Fibroblast of lung (primary cell): ENCODE data around the gene CYP4V2. TPM values are rescaled to one million over a fixed set of nuclear protein-coding genes. Genes with fewer than 3 reads are reported as not detected.

Experiments
- DNase-seq, 2 donors: peaks; one replicate each; pipeline versions ENCODE4 v3.0.0 to v3.0.0-alpha.2; 2010; ENCODE audit warnings: low read depth in 2 of 2
- H2AFZ ChIP-seq: 2 replicates; pipeline ENCODE4 v1.5.1; 2012; ENCODE audit warnings: low read length, control low read depth, inconsistent platforms
- H3K27ac ChIP-seq: 2 replicates; pipeline ENCODE4 v1.5.1; 2011; ENCODE audit warnings: low read length, control low read depth; ENCODE audit not compliant: insufficient read depth
- H3K27me3 ChIP-seq: 2 replicates; pipeline ENCODE4 v1.5.1; 2011; ENCODE audit warnings: mild to moderate bottlenecking, low read length; ENCODE audit not compliant: control insufficient read depth, insufficient read depth
- H3K36me3 ChIP-seq: 2 replicates; pipeline ENCODE4 v1.5.1; 2011; ENCODE audit warnings: low read length; ENCODE audit not compliant: control insufficient read depth, insufficient read depth
- H3K4me1 ChIP-seq: 2 replicates; pipeline ENCODE4 v1.5.1; 2011; ENCODE audit warnings: low read length; ENCODE audit not compliant: control insufficient read depth, insufficient read depth; ENCODE audit errors: extremely low read depth
- H3K4me2 ChIP-seq: 2 replicates; pipeline ENCODE4 v1.5.1; 2011; ENCODE audit warnings: low read length, control low read depth; ENCODE audit not compliant: insufficient read depth; ENCODE audit errors: extremely low read depth
- H3K4me3 ChIP-seq, 4 experiments: fragments of 200-600 bp in 1 of 4; sonication (generic) in 1 of 4; replicated peaks in 1 of 4; 2 replicates each; pipeline ENCODE4 v1.5.1; 2011 to 2016; ENCODE audit warnings: low read length in 4 of 4, low read depth in 3 of 4, mild to moderate bottlenecking in 3 of 4, control low read depth in 2 of 4, inconsistent platforms in 1 of 4, mixed read lengths in 1 of 4; ENCODE audit not compliant: insufficient read depth in 1 of 4; ENCODE audit errors: control extremely low read depth in 1 of 4
- H3K79me2 ChIP-seq: 2 replicates; pipeline ENCODE4 v1.5.1; 2012; ENCODE audit warnings: mild to moderate bottlenecking, low read length, inconsistent platforms; ENCODE audit not compliant: control insufficient read depth, insufficient read depth
- H3K9ac ChIP-seq: 2 replicates; pipeline ENCODE4 v1.5.1; 2011; ENCODE audit warnings: mild to moderate bottlenecking, low read length, control low read depth; ENCODE audit not compliant: insufficient read depth
- H3K9me3 ChIP-seq: 2 replicates; pipeline ENCODE4 v1.5.1; 2012; ENCODE audit warnings: low read depth, low read length; ENCODE audit not compliant: control insufficient read depth, insufficient read depth
- H4K20me1 ChIP-seq: 2 replicates; pipeline ENCODE4 v1.5.1; 2011; ENCODE audit warnings: low read length; ENCODE audit not compliant: control insufficient read depth, insufficient read depth; ENCODE audit errors: extremely low read depth
- CTCF ChIP-seq, 2 donors: IDR thresholded peaks in 1 of 2; conservative IDR thresholded peaks in 1 of 2; 1 replicate in 1 of 2; 2 replicates in 1 of 2; pipeline ENCODE4 v1.5.1; 2011 to 2012; ENCODE audit warnings: low read length in 2 of 2, control low read depth in 1 of 2, inconsistent platforms in 1 of 2, low read depth in 1 of 2, mild to moderate bottlenecking in 1 of 2
- EZH2 ChIP-seq: IDR thresholded peaks from 2 replicates; pipeline ENCODE4 v1.5.1; 2012; ENCODE audit warnings: low read length, control low read depth, mild to moderate bottlenecking; ENCODE audit errors: missing control alignments
- polyA plus RNA-seq, 2 donors: library from polyadenylated mRNA; depleted of rRNA in 1 of 2; stranded (reverse) in 1 of 2; unstranded in 1 of 2; fragments of >200 nt; gene quantifications; 2 replicates each; pipeline ENCODE4 v1.2.1, GENCODE V29; 2011 to 2012; ENCODE audit warnings: missing spikeins in 1 of 2
- total RNA-seq: library from RNA; depleted of rRNA; stranded (reverse); fragments of >200 nt; gene quantifications from 2 replicates; pipeline ENCODE4 v1.2.1, GENCODE V29; 2014

Gene CYP4V2
- total and polyA plus RNA-seq, 2 donors (not counting 1 experiment from before 2014, with no cell fraction given): 17.2 to 37.8 TPM

GRCh38 chr4:186255122-186255521 is 63.8 kb downstream of the CYP4V2 start:
- no peak overlapping the region for H2AFZ ChIP-seq
- no peaks in the 10 kb centered on the region for H3K4me1 ChIP-seq
- no peaks in the 10 kb centered on the region for H3K27me3 ChIP-seq
- no peak overlapping the region for H3K4me2 ChIP-seq
- no peaks in the 10 kb centered on the region for H3K79me2 ChIP-seq
- no peak overlapping the region for H3K27ac ChIP-seq
- no peak for DNase-seq
- TF ChIP-seq CTCF (conservative IDR thresholded peaks at IDR 0.05 in 1 of 2, IDR thresholded peaks at IDR 0.05 in 1 of 2; ENCODE audit: low read depth in 1 of 2, low read length in 2 of 2) (no peak), EZH2 (no peak)
- H3K9me3 ChIP-seq: no peaks in the 10 kb centered on the region
- no peak overlapping the region for H3K9ac ChIP-seq
- H3K36me3 ChIP-seq: no peaks in the 10 kb centered on the region
- no peak overlapping the region for H3K4me3 ChIP-seq
- H4K20me1 ChIP-seq: no peaks in the 10 kb centered on the region

DNA sequence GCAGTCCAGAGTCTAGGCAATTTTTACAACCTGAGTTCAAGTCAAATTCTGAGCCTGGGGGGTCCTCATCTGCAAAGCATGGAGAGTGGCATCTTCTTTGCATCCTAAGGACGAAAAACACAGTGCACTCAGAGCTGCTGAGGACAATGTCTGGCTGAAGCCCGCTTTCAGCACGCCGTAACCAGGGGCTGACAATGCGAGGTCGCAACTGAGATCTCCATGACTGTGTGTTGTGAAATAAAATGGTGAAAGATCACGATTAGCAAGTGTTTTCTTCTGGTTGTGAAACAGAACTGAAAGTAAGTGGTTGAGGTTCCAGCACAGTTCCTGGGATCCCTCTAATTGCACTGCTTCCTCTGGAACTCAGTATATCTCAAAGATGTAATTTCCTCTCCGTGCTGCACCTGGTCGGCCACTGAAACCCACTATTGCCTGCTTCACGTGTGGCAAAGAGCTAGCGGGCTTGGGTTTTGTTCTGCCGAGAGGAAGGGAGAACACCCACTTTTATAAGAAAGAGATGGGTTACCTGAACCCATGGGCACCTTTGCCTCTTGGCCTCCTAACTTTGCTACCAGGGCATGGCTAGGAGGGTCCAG is 66.9 kb downstream of the CYP4V2 start:
- no peak overlapping the region for H3K27ac ChIP-seq
- H3K36me3 ChIP-seq: no peaks in the 10 kb centered on the region
- H3K9ac ChIP-seq: no peak overlapping the region
- H2AFZ ChIP-seq: no peak overlapping the region
- no peaks in the 10 kb centered on the region for H3K79me2 ChIP-seq
- no peaks in the 10 kb centered on the region for H3K27me3 ChIP-seq
- no peak overlapping the region for H3K4me3 ChIP-seq
- no peaks in the 10 kb centered on the region for H3K9me3 ChIP-seq
- TF ChIP-seq EZH2: no peak
- TF ChIP-seq CTCF (conservative IDR thresholded peaks at IDR 0.05 in 1 of 2, IDR thresholded peaks at IDR 0.05 in 1 of 2; ENCODE audit: low read depth in 1 of 2, low read length in 2 of 2): no peak
- DNase-seq: no peak
- H3K4me2 ChIP-seq: no peak overlapping the region
- H4K20me1 ChIP-seq: no peaks in the 10 kb centered on the region
- no peaks in the 10 kb centered on the region for H3K4me1 ChIP-seq

DNA sequence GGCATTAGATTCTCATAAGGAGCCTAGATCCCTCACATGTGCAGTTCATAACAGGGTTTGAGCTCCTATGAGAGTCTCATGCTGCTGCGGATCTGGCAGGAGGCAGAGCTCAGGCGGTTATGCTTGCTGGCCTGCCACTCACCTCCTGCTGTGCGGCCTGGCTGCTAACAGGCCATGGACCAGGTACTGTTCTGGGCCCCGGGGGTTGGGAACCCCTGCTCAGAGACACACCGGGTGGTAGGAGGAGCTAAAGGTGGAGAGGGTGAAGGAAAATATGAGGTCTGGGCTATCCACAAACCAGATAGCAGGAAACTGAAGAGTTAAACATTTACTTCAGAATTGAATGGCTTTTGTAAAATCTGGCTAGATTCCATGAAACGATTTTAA is 68.7 kb downstream of the CYP4V2 start:
- H3K27ac ChIP-seq: no peak overlapping the region
- TF ChIP-seq CTCF (conservative IDR thresholded peaks at IDR 0.05 in 1 of 2, IDR thresholded peaks at IDR 0.05 in 1 of 2; ENCODE audit: low read depth in 1 of 2, low read length in 2 of 2) (no peak), EZH2 (no peak)
- H3K27me3 ChIP-seq: no peaks in the 10 kb centered on the region
- H3K4me3 ChIP-seq: no peak overlapping the region
- H2AFZ ChIP-seq: no peak overlapping the region
- no peaks in the 10 kb centered on the region for H3K36me3 ChIP-seq
- no peaks in the 10 kb centered on the region for H4K20me1 ChIP-seq
- H3K4me2 ChIP-seq: no peak overlapping the region
- no peak overlapping the region for H3K9ac ChIP-seq
- DNase-seq: no peak
- H3K79me2 ChIP-seq: no peaks in the 10 kb centered on the region
- H3K9me3 ChIP-seq: no peaks in the 10 kb centered on the region
- H3K4me1 ChIP-seq: no peaks in the 10 kb centered on the region

Other genes with a start within 250 kb of the CYP4V2 start
- 4.6 and 8.1 TPM in 2 replicates for gene TLR3, start 122.4 kb upstream of the CYP4V2 start, total RNA-seq
- 4.9 and 12.6 TPM in 2 replicates for gene TLR3, start 122.4 kb upstream of the CYP4V2 start, polyA plus RNA-seq
- 9.4 and 11.3 TPM in 2 replicates for gene FAM149A, start 86.9 kb upstream of the CYP4V2 start, total RNA-seq
- 2.3 and 5.6 TPM in 2 replicates for gene FAM149A, start 86.9 kb upstream of the CYP4V2 start, polyA plus RNA-seq
- 0.17 and 0.26 TPM in 2 replicates for gene KLKB1, start 35.9 kb downstream of the CYP4V2 start, total RNA-seq
- gene KLKB1, start 35.9 kb downstream of the CYP4V2 start, polyA plus RNA-seq: 0.06 TPM in 2 replicates
- gene F11, start 74.6 kb downstream of the CYP4V2 start, total RNA-seq: not detected in 2 replicates
- not detected in 2 replicates for gene F11, start 74.6 kb downstream of the CYP4V2 start, polyA plus RNA-seq